ENCODE results near the gene SLC22A15. TPM values are rescaled to one million over a fixed set of nuclear protein-coding genes. Genes with fewer than 3 reads are reported as not detected.
"Not testable (repeated sequence)": the region's sequence is repeated elsewhere in the genome, so short reads cannot be mapped to it uniquely, and the experiment has no call there.

The SLC22A15 gene
- total RNA-seq, 6 experiments from 2014 or later = 0.11 to 6.8 (median 2.3) TPM

GRCh38 chr1:115953180-115953579 is 23.1 kb upstream of the SLC22A15 start:
- intact Hi-C loops (cut with DNase I) = no loop called here
- WGBS (ENCODE audit: insufficient coverage, low coverage, low lambda C conversion rate, missing lambda C conversion rate) = 40% methylated on average over 1 of the region's 1 CpG
- H3K27ac ChIP-seq = no peak overlapping the region

GRCh38 chr1:115954684-115955083 is 21.6 kb upstream of the SLC22A15 start:
- Histone ChIP-seq H3K4me3 (no peak overlapping the region), H3K9me3 (no peaks in the 10 kb centered on the region), H3K27me3 (no peaks in the 10 kb centered on the region), H3K36me3 (no peaks in the 10 kb centered on the region), H3K4me1 (no peaks in the 10 kb centered on the region), H3K27ac (no peak overlapping the region)
- ATAC-seq (no peak), DNase-seq (no peak)
- WGBS (ENCODE audit: insufficient coverage, low coverage, low lambda C conversion rate, missing lambda C conversion rate) = 62% methylated on average over 2 of the region's 2 CpGs
- intact Hi-C loops (cut with DNase I) = no loop called here
- TF ChIP-seq POLR2A (IDR thresholded peaks at IDR 0.05) (no peak), CTCF (IDR thresholded peaks at IDR 0.05) (no peak)

More at GRCh38 chr1:115953180-115953579, 23.1 kb upstream of the SLC22A15 start:
- Histone ChIP-seq H3K4me3 (no peak overlapping the region), H3K4me1 (no peaks in the 10 kb centered on the region), H3K36me3 (no peaks in the 10 kb centered on the region), H3K9me3 (no peaks in the 10 kb centered on the region), H3K27me3 (no peaks in the 10 kb centered on the region)
- no peak for TF ChIP-seq CTCF (IDR thresholded peaks at IDR 0.05)
- no peak for TF ChIP-seq POLR2A (IDR thresholded peaks at IDR 0.05)
- ATAC-seq = no peak
- no peak for DNase-seq

DNA sequence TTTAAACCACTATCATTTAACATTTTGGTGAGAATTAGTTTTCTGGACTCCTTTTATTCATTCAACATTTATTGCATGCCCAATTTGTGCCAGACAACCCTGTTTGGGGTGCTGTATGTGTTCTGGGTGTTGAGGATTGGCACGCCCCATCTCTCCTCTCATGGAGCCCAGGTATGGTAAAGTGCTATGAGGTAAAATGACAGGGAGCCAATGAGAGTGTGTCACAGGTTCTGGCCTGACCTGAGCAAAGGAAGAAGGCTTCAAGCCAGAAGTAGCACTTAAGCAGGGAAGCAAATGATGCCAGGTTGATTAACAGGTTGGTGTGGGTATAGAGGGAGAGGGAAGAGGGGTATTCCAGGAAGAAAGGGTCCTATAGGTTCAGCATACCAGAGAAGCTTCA is 21.1 kb upstream of the SLC22A15 start:
- TF ChIP-seq POLR2A (IDR thresholded peaks at IDR 0.05) (no peak), CTCF (IDR thresholded peaks at IDR 0.05) (no peak)
- no peaks in the 10 kb centered on the region for H3K9me3 ChIP-seq
- ATAC-seq (no peak), DNase-seq (no peak)
- H3K4me3 ChIP-seq = no peak overlapping the region
- H3K27me3 ChIP-seq = no peaks in the 10 kb centered on the region
- no peak overlapping the region for H3K27ac ChIP-seq
- intact Hi-C loops (cut with DNase I) = no loop called here
- H3K4me1 ChIP-seq = no peaks in the 10 kb centered on the region
- WGBS (ENCODE audit: insufficient coverage, low coverage, low lambda C conversion rate, missing lambda C conversion rate) = 77% methylated on average over 1 of the region's 1 CpG
- H3K36me3 ChIP-seq = no peaks in the 10 kb centered on the region

GRCh38 chr1:115958866-115959265 is 17.4 kb upstream of the SLC22A15 start:
- DNase-seq (no peak), ATAC-seq (no peak)
- no peaks in the 10 kb centered on the region for H3K36me3 ChIP-seq
- no peaks in the 10 kb centered on the region for H3K27me3 ChIP-seq
- 81% methylated on average over 2 of the region's 2 CpGs for WGBS (ENCODE audit: insufficient coverage, low coverage, low lambda C conversion rate, missing lambda C conversion rate)
- TF ChIP-seq CTCF (IDR thresholded peaks at IDR 0.05) = no peak
- no peak for TF ChIP-seq POLR2A (IDR thresholded peaks at IDR 0.05)
- no peaks in the 10 kb centered on the region for H3K4me1 ChIP-seq
- H3K27ac ChIP-seq = no peak overlapping the region
- H3K4me3 ChIP-seq = no peak overlapping the region
- H3K9me3 ChIP-seq = no peaks in the 10 kb centered on the region
- intact Hi-C loops (cut with DNase I) = no loop called here

DNA sequence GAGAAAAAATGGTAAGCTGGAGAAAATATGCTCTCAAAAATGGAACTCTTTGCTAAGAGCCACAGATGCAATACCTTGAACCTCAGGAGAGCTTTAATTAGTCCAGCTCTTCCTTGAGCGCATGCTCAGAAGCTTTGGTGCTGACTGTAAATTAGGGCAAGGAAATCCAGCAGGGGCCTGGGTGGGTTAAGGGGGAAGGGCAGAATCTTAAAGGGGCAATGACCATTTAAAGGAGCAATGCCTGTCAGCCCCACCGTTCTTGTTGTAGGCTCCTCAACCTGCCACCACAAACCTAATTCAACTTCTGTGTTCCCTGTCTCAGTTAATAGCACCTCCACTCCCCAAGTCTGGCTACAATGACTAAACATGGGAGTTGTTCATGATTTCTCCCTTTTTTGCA is 6.8 kb upstream of the SLC22A15 start:
- H3K36me3 ChIP-seq = no peaks in the 10 kb centered on the region
- DNase-seq (no peak), ATAC-seq (no peak)
- no peaks in the 10 kb centered on the region for H3K4me1 ChIP-seq
- no peaks in the 10 kb centered on the region for H3K27me3 ChIP-seq
- intact Hi-C loops (cut with DNase I) = no loop called here
- no peaks in the 10 kb centered on the region for H3K9me3 ChIP-seq
- no peak for TF ChIP-seq CTCF (IDR thresholded peaks at IDR 0.05)
- WGBS (ENCODE audit: insufficient coverage, low coverage, low lambda C conversion rate, missing lambda C conversion rate) = 40% methylated on average over 1 of the region's 2 CpGs
- H3K27ac ChIP-seq = no peak overlapping the region
- no peak overlapping the region for H3K4me3 ChIP-seq

GRCh38 chr1:115971778-115972177 is 4.5 kb upstream of the SLC22A15 start:
- H3K27ac ChIP-seq; DNase-seq; H3K9me3 ChIP-seq; H3K36me3 ChIP-seq; ATAC-seq; intact Hi-C loops (cut with DNase I); H3K4me1 ChIP-seq; H3K4me3 ChIP-seq; H3K27me3 ChIP-seq: not testable (repeated sequence)
- WGBS (ENCODE audit: insufficient coverage, low coverage, low lambda C conversion rate, missing lambda C conversion rate) = 92% methylated on average over 7 of the region's 7 CpGs

All from right lobe of liver (tissue), 6 donors.